HG02678 (cell line): ENCODE data around the gene FAM210B.
"Not testable (repeated sequence)": the region's sequence is repeated elsewhere in the genome, so short reads cannot be mapped to it uniquely, and the experiment has no call there.

ENCODE experiments used
- ATAC-seq: cut with Tn5 transposase; IDR thresholded peaks from one replicate; pipeline ENCODE4 v1.9.1; 2021; ENCODE audit warnings: mild to moderate bottlenecking, moderate library complexity; ENCODE audit not compliant: unreplicated experiment

FAM210B gene

DNA sequence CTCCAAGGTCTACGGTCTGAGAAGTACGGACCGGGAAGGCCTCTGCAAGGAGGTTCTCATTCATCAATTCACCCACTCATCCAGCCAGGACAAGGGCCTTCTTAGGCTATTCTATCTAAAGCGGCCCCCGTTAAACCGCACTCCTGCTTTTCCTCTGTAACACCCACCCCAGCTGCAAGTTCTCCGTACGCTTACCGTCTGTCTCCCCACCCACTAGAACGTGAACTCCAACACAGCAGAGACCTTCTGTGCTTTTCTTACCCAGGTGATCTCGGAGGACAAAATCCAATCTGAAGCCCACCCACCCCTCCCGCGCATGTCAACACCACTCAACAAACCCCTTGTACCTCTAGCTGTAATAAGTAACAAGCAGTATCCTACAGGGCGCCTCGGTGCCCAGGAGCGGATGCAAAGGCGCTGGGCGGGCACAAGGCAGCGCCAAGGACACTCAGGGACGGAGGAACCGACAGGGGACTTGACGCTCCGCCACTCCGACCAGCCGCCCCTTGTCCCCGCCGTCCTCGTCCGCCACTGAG, 32.9 kb downstream of the FAM210B start:
- peak; percentile 29 for ATAC-seq

GRCh38 chr20:56392132-56392880, 33.5 kb downstream of the FAM210B start, which contains the start of the genes AURKA and CSTF1:
AURKA (minus strand) TSS chr20:56392215; CDS start chr20:56388197, 4,018 bp downstream.
CSTF1 (plus strand) TSS chr20:56392645; CDS start chr20:56395553, 2,908 bp downstream.
- ATAC-seq, result peak; percentile 93

DNA sequence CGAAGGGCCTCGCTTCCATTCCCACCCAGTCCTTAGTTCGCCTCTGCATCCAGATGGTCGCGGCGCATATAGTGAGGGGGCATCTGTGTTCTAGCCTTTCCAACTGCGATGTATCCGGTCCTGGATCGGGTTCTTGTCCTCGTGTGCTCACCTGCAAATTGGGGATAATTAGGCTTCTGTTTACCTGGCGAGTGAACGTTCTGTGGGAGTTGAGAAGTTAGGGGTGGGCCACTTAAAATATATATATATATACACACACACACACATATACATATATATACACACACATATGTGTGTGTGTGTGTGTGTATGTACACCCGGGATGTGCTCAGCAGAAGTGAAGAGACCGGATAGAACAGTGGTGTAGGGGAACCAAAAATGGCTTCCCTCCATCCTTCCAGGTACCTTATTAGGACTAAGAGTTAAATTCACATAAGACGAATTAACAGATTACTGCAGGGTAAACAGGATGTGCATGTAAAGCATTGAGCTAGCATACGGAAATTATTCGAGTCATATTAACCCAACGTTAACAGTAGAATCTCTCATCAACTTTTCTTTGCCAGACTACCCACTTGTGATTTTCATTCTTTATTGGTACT, 34.2 kb downstream of the FAM210B start:
- no peak for ATAC-seq

DNA sequence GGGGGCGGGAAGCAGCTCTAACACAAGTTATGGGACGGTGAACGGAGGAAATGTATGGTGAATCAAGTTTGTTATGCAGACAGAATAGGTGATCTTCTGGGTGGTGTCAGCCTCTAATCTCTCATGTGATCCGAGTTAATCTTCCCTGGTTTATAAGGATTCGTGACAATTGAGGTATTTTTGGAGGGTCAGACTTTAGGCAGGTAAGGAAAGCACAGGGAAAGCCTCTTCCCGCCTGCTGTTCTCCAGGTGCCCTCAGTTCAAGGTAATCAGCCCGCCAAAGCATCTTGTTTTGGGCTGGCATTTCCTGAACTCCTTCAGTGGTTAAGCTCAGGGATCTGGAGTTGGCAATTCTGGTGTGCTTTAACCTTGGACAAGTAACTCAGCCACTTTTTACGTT, 34.9 kb downstream of the FAM210B start:
- no peak for ATAC-seq

GRCh38 chr20:56395166-56395565, 36.4 kb downstream of the FAM210B start:
- ATAC-seq, result no peak

- no peak for ATAC-seq
Measured at GRCh38 chr20:56400001-56400640, 41.3 kb downstream of the FAM210B start.

DNA sequence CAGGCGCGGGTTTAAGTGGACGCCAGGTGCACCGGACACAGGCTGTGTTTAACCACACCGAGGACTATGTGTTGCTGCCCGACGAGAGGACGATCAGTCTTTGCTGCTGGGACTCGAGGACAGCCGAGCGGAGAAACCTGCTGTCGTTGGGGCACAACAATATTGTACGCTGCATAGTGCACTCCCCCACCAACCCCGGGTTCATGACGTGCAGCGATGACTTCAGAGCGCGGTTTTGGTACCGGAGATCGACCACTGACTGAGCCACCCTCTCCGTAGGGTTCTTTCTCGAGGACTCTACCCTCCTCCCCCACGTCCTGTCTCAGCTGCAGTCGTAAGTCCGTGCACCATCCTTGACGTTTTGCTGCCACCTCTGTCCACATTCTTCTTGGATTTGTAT, 44.7 kb downstream of the FAM210B start:
- ATAC-seq, result no peak

DNA sequence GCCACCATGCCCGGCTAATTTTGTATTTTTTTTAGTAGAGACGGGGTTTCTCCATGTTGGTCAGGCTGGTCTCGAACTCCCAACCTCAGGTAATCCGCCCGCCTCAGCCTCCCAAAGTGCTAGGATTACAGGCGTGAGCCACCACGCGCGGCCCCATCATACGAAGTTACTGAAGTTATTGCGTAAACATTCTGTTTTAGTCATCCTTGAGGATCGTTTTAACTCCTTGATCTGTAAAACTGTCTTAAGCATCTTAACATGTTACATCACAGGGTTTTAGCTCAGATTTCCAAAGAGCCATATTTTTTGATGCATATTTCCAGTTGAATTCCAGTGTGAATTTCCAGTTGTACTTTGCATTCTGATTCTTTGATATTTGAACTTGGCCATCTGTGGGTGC, 46.6 kb downstream of the FAM210B start:
- ATAC-seq, result not testable (repeated sequence)

GRCh38 chr20:56406910-56407309, 48.1 kb downstream of the FAM210B start:
- no peak for ATAC-seq

DNA sequence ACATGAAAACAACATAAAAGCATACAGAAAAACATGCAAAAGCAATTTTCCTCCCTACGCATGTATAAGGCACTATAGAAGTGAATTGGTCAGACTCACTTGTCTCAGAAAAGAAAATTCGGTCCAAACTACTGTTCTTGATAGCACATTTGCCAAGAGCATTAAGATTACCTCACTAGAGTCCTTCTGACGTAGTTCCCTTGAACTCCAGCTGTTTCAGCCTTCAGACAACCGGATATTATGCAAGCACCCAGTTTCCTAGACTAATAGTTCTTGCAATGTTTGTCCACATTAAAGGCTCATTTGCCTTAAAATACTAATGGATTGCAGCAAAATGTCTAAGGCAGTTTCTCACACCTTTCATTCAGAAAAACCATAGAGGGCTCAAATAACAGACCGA, 50.7 kb downstream of the FAM210B start:
- no peak for ATAC-seq

DNA sequence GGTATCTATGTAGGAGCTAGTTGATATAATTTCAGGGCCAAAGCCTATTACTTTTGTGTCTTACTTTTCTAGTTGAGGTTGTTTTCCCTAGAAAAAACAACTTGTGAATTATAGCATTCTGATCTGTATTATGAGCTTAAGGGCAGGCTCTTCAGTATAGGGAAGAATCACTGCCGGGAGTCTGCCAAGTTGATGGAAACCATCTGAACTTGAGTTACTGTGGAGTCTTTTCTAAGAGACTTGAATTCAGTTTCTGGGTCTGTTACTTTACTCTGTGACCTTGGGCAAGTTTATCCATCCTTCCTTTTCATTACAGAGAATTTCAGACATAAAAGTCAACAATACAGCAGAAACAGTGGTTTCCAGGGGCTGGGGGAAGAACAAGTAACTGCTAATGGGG, 51.2 kb downstream of the FAM210B start:
- no peak for ATAC-seq

- ATAC-seq, result not testable (repeated sequence)
Measured at GRCh38 chr20:56411287-56411686, 52.5 kb downstream of the FAM210B start.

DNA sequence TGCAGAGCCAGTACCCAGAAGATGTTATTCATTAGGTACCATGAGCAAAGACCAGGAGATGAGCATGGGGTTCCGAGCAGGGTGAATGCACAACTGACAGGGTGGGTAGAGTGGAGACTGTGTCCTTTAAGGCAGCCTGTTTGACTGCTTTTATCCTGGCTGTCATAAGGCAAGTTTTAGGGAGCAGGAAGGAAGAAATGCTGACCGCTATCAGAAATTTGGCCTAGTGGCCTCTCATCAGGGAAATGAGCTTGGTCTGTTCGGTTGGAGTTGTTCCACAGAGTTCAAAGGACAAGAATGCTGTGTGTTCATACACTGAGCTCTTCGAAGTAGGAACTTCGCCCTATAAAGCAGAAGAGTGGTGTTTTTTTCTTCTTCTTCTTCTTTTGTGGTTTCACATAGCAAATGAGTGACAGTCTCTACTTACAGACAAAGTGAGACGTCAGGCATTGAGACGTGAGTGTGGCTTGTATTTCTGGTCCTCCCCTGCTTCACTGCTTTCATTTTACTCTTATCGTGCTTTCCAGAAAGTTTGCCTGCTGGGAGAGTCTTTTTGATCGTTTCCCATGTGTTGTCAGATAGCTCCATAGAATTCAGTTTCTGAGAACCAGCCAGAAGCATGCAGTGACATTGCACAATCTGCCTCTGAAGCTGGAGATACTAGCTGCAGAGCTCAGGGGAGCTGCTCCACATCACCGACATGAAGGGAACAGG, 53.1 kb downstream of the FAM210B start, which contains the start of gene CASS4:
Gene CASS4 (plus strand): TSS at position 502 of the 714 bp plus-strand sequence. CDS start 199 bp downstream, at position 701.
- ATAC-seq, result peak; percentile 80

DNA sequence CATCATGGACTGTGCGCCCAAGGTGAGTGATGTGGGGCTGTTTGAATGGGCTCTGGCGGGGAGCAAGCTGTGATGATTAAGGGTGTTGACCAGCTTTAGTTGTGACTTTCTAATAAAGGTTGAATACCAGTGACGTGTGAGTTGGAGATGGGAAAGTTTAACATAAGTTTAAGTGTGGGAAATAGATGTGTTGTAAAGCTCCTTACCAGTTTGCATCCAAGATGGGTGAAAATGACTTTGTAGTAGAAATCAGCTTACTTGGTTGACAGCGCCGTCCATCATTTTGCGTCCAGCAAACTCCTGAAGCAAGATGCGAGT, 53.7 kb downstream of the FAM210B start:
- no peak for ATAC-seq

DNA sequence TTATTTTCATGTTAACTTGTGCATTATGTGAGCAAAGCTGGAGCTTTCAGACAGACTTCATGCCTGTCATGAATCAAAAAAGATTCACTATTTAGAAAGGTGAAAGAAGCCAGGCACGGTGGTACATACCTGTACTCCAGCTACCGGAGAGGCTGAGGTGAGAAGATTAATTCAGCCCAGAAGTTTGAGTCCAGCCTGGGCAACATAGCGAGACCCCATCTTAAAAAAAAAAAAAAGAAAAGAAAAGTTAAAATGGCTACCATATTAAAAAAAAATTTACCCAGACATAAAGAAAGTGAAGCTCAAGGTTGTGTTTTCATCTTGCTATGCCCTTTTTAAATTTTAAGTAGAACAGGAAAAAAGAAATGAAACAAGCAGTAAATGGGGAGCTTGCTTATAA, 54.2 kb downstream of the FAM210B start:
- no peak for ATAC-seq

GRCh38 chr20:56414842-56415765, 56.3 kb downstream of the FAM210B start:
- no peak for ATAC-seq

- no peak for ATAC-seq
Measured at GRCh38 chr20:56417402-56417801, 58.6 kb downstream of the FAM210B start.

GRCh38 chr20:56417911-56418310, 59.1 kb downstream of the FAM210B start:
- no peak for ATAC-seq
